Measurements from ENCODE around the gene PSMB10. TPM values are rescaled to one million over a fixed set of nuclear protein-coding genes. Genes with fewer than 3 reads are reported as not detected.

PSMB10 gene
- total RNA-seq, 3 donors from 2014 or later: 32.1 to 46.2 (median 34.1) TPM

DNA sequence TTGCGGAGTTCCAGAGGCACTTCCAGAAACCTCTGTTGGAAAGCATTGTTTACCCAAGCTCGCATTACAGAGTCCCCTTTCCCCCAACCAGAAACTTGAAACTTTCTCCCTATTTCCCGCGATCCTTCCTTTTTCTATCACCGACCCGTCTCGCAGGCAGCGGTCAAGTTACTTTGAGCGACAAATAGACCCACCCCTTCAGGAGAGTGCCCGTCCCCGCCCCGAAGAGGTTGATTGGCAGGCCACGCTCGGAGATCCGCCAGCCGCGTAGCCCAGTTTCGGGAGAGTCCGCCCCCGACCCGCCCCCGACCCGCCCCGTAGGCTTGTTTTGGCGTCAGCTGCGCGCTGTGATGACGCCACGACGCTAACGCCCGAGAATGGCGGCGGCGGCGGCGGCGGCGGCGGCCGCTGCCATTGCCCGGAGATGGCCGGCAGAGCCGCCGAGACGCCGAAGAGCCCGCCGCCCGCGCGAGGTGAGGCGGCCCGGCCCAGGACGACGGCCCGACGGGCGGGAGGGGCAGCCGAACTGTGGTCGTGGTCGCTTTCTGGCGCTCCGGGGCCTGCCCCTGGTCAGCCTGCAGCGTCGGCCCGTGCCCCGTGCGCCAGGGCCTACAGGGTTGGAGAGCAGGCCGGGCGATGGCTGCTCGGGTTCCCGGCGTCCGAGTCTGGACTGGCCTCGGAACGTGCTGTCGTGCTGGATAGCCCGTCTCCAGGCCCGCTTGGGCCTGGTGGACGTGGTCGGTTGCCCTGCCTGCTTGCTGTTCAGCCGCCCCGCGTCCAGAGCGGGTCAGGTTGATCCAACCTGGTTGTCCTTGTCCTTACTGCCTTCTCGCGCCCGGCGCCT, 43.5 kb downstream of the PSMB10 start, which contains the start of gene PSKH1:
TSS of gene PSKH1 (plus strand) at position 356 of the 844 bp plus-strand sequence. CDS start 15,496 bp downstream, outside the sequence.
- Histone ChIP-seq H3K4me1 (peaks cover 0 to 8% of the 10 kb centered on the region in 2 donors), H3K27me3 (no peaks in the 10 kb centered on the region)
- intact Hi-C loops (cut with DNase I; ENCODE audit: low total_unique reads): loop anchor here (5.0 kb wide), 1 partner anchor 94 kb away; no protein-coding TSS in a partner anchor

DNA sequence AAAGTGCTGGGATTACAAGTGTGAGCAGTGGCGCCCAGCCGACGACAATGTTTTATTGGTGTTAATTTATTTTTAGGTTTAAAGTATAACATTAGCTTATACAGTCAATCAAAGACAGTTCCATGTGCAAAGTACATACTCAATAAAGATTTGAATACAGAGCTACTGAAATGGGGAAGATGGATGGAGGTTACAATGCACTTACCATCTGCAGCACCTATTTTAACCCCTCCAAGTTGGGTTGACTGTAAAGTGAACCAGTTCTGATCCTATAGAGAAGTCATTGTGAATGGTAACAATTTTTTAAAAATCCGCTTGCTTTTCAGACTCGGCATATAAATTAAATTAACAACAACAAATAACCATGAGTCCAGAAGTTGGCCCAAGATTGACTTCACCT, 44.3 kb downstream of the PSMB10 start:
- no peak for DNase-seq (ENCODE audit: low spot score in 2 of 2)
- H3K9me3 ChIP-seq: no peaks in the 10 kb centered on the region
- H3K27me3 ChIP-seq: no peaks in the 10 kb centered on the region
- peak overlapping the region; percentile 95 to 98 (median 96) for H3K4me3 ChIP-seq
- intact Hi-C loops (cut with DNase I; ENCODE audit: low total_unique reads): loop anchor here (5.0 kb wide), 1 partner anchor 95 kb away; no protein-coding TSS in a partner anchor
- no peaks in the 10 kb centered on the region for H3K36me3 ChIP-seq
- peak overlapping the region in 1 of 2 donors; percentile 97 for H3K27ac ChIP-seq
- peaks cover 0 to 8% of the 10 kb centered on the region in 2 donors for H3K4me1 ChIP-seq
- TF ChIP-seq POLR2AphosphoS5 (IDR thresholded peaks at IDR 0.05): no peak

More for the DNA sequence above, 43.5 kb downstream of the PSMB10 start, which contains the start of gene PSKH1:
- TF ChIP-seq POLR2AphosphoS5 (IDR thresholded peaks at IDR 0.05): peak; percentile 30 to 75 (median 39)
- TF ChIP-seq, protein P1, sequence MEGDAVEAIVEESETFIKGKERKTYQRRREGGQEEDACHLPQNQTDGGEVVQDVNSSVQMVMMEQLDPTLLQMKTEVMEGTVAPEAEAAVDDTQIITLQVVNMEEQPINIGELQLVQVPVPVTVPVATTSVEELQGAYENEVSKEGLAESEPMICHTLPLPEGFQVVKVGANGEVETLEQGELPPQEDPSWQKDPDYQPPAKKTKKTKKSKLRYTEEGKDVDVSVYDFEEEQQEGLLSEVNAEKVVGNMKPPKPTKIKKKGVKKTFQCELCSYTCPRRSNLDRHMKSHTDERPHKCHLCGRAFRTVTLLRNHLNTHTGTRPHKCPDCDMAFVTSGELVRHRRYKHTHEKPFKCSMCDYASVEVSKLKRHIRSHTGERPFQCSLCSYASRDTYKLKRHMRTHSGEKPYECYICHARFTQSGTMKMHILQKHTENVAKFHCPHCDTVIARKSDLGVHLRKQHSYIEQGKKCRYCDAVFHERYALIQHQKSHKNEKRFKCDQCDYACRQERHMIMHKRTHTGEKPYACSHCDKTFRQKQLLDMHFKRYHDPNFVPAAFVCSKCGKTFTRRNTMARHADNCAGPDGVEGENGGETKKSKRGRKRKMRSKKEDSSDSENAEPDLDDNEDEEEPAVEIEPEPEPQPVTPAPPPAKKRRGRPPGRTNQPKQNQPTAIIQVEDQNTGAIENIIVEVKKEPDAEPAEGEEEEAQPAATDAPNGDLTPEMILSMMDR (IDR thresholded peaks at IDR 0.05): no peak
- peak within 1 kb of the TSS; percentile 95 to 98 (median 96) for H3K4me3 ChIP-seq
- no peaks in the 10 kb centered on the region for H3K9me3 ChIP-seq
- H3K36me3 ChIP-seq: no peaks in the 10 kb centered on the region
- H3K27ac ChIP-seq: peak within 1 kb of the TSS; percentile 97 to 98
- DNase-seq (ENCODE audit: low spot score in 2 of 2): peak; percentile 94 to 97

DNA sequence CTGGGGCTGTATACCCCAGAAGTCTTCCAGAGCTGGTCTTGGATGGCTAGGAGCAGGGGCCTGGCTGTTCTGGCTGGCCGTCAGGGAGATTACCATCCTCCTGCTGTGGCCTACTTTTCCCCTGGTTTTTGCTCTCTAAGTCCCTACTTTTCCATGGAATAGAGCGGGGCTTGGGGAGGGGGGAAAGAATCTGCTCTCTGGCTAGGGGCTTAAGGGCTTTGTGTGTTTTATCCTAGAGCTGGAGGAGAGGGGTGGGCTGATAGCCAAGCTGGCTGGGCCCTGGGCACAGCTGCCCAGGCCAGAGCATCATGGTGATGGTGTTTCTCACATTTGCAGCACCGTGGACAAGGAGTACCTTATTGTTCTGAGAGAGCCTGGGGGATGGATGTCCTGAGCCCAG, 48.3 kb downstream of the PSMB10 start:
- H3K27me3 ChIP-seq: no peaks in the 10 kb centered on the region
- no peaks in the 10 kb centered on the region for H3K4me1 ChIP-seq
- H3K27ac ChIP-seq: no peak overlapping the region
- DNase-seq (ENCODE audit: low spot score in 2 of 2): no peak
- no peaks in the 10 kb centered on the region for H3K36me3 ChIP-seq
- intact Hi-C loops (cut with DNase I; ENCODE audit: low total_unique reads): no loop called here
- no peak overlapping the region for H3K4me3 ChIP-seq
- no peak for TF ChIP-seq POLR2A (IDR thresholded peaks at IDR 0.05)
- TF ChIP-seq, protein P1 (IDR thresholded peaks at IDR 0.05): no peak
- TF ChIP-seq POLR2AphosphoS5 (IDR thresholded peaks at IDR 0.05): no peak
- no peaks in the 10 kb centered on the region for H3K9me3 ChIP-seq

DNA sequence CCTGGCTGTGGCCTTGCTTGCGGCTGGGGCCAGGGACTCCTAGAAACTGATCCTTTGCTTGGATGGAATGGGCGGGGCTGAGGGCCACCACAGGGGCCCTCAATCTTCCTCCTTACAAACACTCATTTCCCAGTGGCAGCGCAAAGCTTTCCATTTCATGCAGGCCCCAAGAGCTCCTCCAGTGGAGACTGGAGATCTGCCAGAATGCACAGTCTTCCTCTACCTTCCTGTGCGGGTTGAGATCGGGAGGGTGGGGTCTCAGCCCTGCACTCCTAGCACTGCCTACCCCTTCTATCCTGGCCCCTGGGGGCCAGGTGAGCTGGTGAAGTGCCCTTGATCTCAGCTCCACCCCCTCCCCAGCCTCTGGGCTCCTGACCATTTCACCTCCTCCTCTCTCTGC, 50.3 kb downstream of the PSMB10 start:
- H3K27ac ChIP-seq: no peak overlapping the region
- intact Hi-C loops (cut with DNase I; ENCODE audit: low total_unique reads): no loop called here
- no peak for DNase-seq (ENCODE audit: low spot score in 2 of 2)
- H3K4me3 ChIP-seq: no peak overlapping the region
- no peaks in the 10 kb centered on the region for H3K27me3 ChIP-seq
- no peaks in the 10 kb centered on the region for H3K9me3 ChIP-seq
- H3K4me1 ChIP-seq: no peaks in the 10 kb centered on the region
- H3K36me3 ChIP-seq: no peaks in the 10 kb centered on the region
- TF ChIP-seq POLR2A (IDR thresholded peaks at IDR 0.05): no peak
- TF ChIP-seq POLR2AphosphoS5 (IDR thresholded peaks at IDR 0.05): no peak
- TF ChIP-seq, protein P1 (IDR thresholded peaks at IDR 0.05): no peak

DNA sequence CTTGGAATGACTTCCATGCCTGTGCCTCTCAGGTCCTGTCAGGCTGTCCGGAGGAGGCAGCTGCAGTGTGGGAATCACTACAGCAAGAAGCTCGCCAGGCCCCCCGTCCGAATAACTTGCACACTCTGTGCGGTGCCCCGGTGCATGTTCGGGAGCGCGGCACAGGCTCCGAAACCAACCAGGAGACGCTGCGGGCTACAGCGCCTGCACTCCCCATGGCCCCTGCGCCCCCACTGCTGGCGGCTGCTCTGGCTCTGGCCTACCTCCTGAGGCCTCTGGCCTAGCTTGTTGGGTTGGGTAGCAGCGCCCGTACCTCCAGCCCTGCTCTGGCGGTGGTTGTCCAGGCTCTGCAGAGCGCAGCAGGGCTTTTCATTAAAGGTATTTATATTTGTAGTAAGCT, 50.7 kb downstream of the PSMB10 start:
- no peaks in the 10 kb centered on the region for H3K27me3 ChIP-seq
- no peaks in the 10 kb centered on the region for H3K4me1 ChIP-seq
- H3K4me3 ChIP-seq: no peak overlapping the region
- no peak for DNase-seq (ENCODE audit: low spot score in 2 of 2)
- H3K9me3 ChIP-seq: no peaks in the 10 kb centered on the region
- no peak overlapping the region for H3K27ac ChIP-seq
- intact Hi-C loops (cut with DNase I; ENCODE audit: low total_unique reads): no loop called here
- no peaks in the 10 kb centered on the region for H3K36me3 ChIP-seq
- no peak for TF ChIP-seq POLR2A (IDR thresholded peaks at IDR 0.05)
- TF ChIP-seq, protein P1 (IDR thresholded peaks at IDR 0.05): no peak
- no peak for TF ChIP-seq POLR2AphosphoS5 (IDR thresholded peaks at IDR 0.05)
